SU-DHL-6 (cell line): Measurements from ENCODE around the gene FLNB.

Experiments
- H2AFZ ChIP-seq: fragments of 200-600 bp; sonication (generic); 2 replicates; pipeline ENCODE4 v1.6.1; 2014; ENCODE audit warnings: low read depth, mild to moderate bottlenecking, moderate library complexity, mixed read lengths, antibody characterized with exemption, low read length; ENCODE audit not compliant: severe bottlenecking
- H3F3A ChIP-seq: fragments of 200-600 bp; shearing (Covaris generic); 2 replicates; pipeline ENCODE4 v1.6.0; 2016; ENCODE audit warnings: antibody characterized with exemption, mild to moderate bottlenecking; ENCODE audit not compliant: insufficient read depth
- H3K27ac ChIP-seq: fragments of 200-600 bp; sonication (generic); 2 replicates; pipeline ENCODE4 v1.5.1; 2016; ENCODE audit warnings: low read depth, mild to moderate bottlenecking, low read length, moderate library complexity, mixed read lengths
- H3K27me3 ChIP-seq: fragments of 200-600 bp; sonication (generic), shearing (Covaris generic); 2 replicates; pipeline ENCODE4 v1.6.0; 2014; ENCODE audit warnings: mild to moderate bottlenecking, low read length
- H3K36me3 ChIP-seq: fragments of 200-600 bp; sonication (generic); 2 replicates; pipeline ENCODE4 v1.6.1; 2014; ENCODE audit warnings: mild to moderate bottlenecking, low read length, mixed read lengths
- H3K4me2 ChIP-seq: fragments of 300-600, 200-600 bp; shearing (Covaris generic), sonication (generic); 2 replicates; pipeline ENCODE4 v1.6.0; 2014; ENCODE audit warnings: low read length, low read depth, mild to moderate bottlenecking; ENCODE audit not compliant: poor library complexity, severe bottlenecking
- H3K4me3 ChIP-seq: fragments of 200-600 bp; sonication (generic); 2 replicates; pipeline ENCODE4 v1.5.1; 2014; ENCODE audit warnings: antibody characterized with exemption, low read length, mild to moderate bottlenecking, mixed read lengths; ENCODE audit not compliant: insufficient read depth, poor library complexity, severe bottlenecking
- H3K79me2 ChIP-seq: fragments of 200-600 bp; sonication (generic); 2 replicates; pipeline ENCODE4 v1.6.1; 2014; ENCODE audit warnings: mild to moderate bottlenecking, low read length, moderate library complexity; ENCODE audit not compliant: insufficient read depth
- H3K9ac ChIP-seq: fragments of 200-600 bp; sonication (generic); 2 replicates; pipeline ENCODE4 v1.7.0; 2014; ENCODE audit warnings: mild to moderate bottlenecking, low read length
- H3K9me2 ChIP-seq: fragments of 200-600 bp; sonication (generic); replicated peaks from 2 replicates; pipeline ENCODE4 v1.6.1; 2014; ENCODE audit warnings: low read length; ENCODE audit not compliant: insufficient read depth
- H3K9me3 ChIP-seq: fragments of 200-600 bp; sonication (generic); 2 replicates; pipeline ENCODE4 v1.6.1; 2014; ENCODE audit warnings: low read length, mixed read lengths; ENCODE audit not compliant: insufficient read depth
- H4K20me1 ChIP-seq: fragments of 200-600 bp; sonication (generic); 2 replicates; pipeline ENCODE4 v1.6.1; 2014; ENCODE audit warnings: low read depth, mild to moderate bottlenecking, antibody characterized with exemption, low read length, moderate library complexity, mixed read lengths
- EZH2phosphoT487 ChIP-seq: fragments of 200-600 bp; sonication (generic), shearing (Covaris generic); conservative IDR thresholded peaks from 2 replicates; pipeline ENCODE4 v1.6.1; 2018; ENCODE audit warnings: mild to moderate bottlenecking, antibody characterized with exemption, low read length, moderate library complexity, mixed read lengths
- TF ChIP-seq, protein P1 (sequence below): fragments of 200-600 bp; sonication (generic); IDR thresholded peaks from one replicate; pipeline ENCODE4 v1.5.1; 2017; ENCODE audit warnings: antibody characterized with exemption, mild to moderate bottlenecking, low read length, moderate library complexity; ENCODE audit not compliant: insufficient read depth, poor library complexity, severe bottlenecking

The FLNB gene

DNA sequence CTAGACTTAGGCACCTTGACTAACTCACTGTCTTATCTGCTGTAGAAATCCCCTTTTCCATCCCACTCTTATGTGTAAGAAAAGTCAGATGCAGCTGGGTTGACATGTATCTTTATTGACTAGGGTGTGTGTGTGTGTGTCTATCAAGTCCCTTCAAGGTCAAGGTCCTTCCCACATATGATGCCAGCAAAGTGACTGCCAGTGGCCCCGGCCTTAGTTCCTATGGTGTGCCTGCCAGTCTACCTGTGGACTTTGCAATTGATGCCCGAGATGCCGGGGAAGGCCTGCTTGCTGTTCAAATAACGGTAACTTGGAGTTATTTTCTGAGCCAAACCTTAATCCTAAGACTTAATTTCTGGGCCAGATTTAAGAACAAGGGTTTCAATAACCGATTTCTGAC is 126.2 kb downstream of the FLNB start:
- Histone ChIP-seq H3K9me2 (no peaks in the 10 kb centered on the region), H3K36me3 (no peaks in the 10 kb centered on the region), H3K79me2 (no peaks in the 10 kb centered on the region), H2AFZ (no peak overlapping the region), H3K9ac (no peak overlapping the region), H4K20me1 (no peaks in the 10 kb centered on the region), H3K9me3 (no peaks in the 10 kb centered on the region), H3K4me2 (no peak overlapping the region), H3K27me3 (no peaks in the 10 kb centered on the region), H3K27ac (no peak overlapping the region), H3F3A (no peaks in the 10 kb centered on the region), H3K4me3 (no peak overlapping the region)
- TF ChIP-seq, protein P1, sequence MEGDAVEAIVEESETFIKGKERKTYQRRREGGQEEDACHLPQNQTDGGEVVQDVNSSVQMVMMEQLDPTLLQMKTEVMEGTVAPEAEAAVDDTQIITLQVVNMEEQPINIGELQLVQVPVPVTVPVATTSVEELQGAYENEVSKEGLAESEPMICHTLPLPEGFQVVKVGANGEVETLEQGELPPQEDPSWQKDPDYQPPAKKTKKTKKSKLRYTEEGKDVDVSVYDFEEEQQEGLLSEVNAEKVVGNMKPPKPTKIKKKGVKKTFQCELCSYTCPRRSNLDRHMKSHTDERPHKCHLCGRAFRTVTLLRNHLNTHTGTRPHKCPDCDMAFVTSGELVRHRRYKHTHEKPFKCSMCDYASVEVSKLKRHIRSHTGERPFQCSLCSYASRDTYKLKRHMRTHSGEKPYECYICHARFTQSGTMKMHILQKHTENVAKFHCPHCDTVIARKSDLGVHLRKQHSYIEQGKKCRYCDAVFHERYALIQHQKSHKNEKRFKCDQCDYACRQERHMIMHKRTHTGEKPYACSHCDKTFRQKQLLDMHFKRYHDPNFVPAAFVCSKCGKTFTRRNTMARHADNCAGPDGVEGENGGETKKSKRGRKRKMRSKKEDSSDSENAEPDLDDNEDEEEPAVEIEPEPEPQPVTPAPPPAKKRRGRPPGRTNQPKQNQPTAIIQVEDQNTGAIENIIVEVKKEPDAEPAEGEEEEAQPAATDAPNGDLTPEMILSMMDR: no peak
- no peak for TF ChIP-seq EZH2phosphoT487

DNA sequence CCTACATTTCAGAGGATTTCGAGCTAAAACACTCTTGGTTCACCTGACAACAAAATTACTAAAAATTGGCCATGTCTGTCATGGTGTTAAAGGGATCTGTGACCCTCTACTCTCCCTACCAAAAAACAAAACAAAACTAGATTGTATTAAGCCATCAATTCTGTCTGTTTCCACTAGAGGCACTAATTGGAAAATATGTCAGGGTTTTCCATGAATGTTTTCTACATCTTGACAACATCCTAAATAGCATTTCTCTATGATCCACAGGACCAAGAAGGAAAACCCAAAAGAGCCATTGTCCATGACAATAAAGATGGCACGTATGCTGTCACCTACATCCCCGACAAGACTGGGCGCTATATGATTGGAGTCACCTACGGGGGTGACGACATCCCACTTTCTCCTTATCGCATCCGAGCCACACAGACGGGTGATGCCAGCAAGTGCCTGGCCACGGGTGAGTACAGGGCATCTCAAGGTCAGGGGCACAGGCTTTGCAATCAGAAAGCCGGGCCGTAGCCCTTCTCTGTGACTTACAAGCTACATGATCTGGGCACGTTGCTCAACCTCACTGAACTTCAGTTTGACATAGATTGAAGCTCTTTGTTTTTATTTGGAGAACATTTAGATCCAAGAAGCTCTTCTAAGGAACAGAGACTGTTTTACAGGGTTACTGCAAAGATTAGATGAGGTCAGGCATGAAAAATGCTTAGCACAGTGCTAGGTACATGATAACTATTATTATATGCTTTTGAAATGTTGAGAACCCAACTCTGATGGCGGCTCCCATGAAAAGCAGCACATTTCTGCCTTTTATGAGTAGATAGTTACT is 127.7 kb downstream of the FLNB start:
- no peaks in the 10 kb centered on the region for H3K9me3 ChIP-seq
- TF ChIP-seq EZH2phosphoT487: no peak
- TF ChIP-seq, protein P1: peak; percentile 27
- H3K4me2 ChIP-seq: no peak overlapping the region
- H3F3A ChIP-seq: no peaks in the 10 kb centered on the region
- no peaks in the 10 kb centered on the region for H3K79me2 ChIP-seq
- no peak overlapping the region for H3K27ac ChIP-seq
- H3K9ac ChIP-seq: no peak overlapping the region
- no peaks in the 10 kb centered on the region for H3K36me3 ChIP-seq
- H3K9me2 ChIP-seq: no peaks in the 10 kb centered on the region
- no peak overlapping the region for H3K4me3 ChIP-seq
- no peaks in the 10 kb centered on the region for H4K20me1 ChIP-seq
- no peak overlapping the region for H2AFZ ChIP-seq
- no peaks in the 10 kb centered on the region for H3K27me3 ChIP-seq

DNA sequence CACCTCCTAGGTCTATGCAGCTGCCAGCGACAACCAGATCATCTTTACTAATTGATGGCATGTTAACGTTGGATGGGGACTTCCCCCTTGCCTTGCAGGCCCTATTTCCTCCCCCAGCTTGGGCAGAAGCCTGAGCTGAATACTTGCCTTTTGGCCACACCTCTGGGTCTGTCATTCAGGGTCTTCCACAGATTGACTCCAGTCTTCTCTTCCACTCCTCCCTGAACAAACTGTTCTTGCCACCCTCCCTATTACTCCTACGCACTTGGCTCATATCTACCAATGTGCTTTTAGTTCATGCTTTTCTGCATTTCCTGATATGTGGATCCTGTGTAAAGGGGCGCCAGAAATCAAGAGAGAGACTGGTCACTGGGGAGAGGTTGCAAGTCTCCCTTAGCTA is 129.1 kb downstream of the FLNB start:
- Histone ChIP-seq H3K4me3 (no peak overlapping the region), H3K36me3 (no peaks in the 10 kb centered on the region), H3K9ac (no peak overlapping the region), H2AFZ (no peak overlapping the region), H4K20me1 (no peaks in the 10 kb centered on the region), H3K79me2 (no peaks in the 10 kb centered on the region), H3F3A (no peaks in the 10 kb centered on the region), H3K9me2 (no peaks in the 10 kb centered on the region), H3K27me3 (no peaks in the 10 kb centered on the region), H3K9me3 (no peaks in the 10 kb centered on the region), H3K4me2 (no peak overlapping the region), H3K27ac (no peak overlapping the region)
- no peak for TF ChIP-seq EZH2phosphoT487
- TF ChIP-seq, protein P1: no peak
